HCT116 (cell line): ENCODE data around the gene TLCD2. TPM values are rescaled to one million over a fixed set of nuclear protein-coding genes. Genes with fewer than 3 reads are reported as not detected.

Source experiments
- ATAC-seq: fragments of 200-7000 bp; cut with Tn5 transposase; 2 replicates; pipeline ENCODE4 v1.9.1; 2020; ENCODE audit warnings: mild to moderate bottlenecking, moderate library complexity
- BruUV-seq: library from RNA; stranded (reverse); fragments of 400-500 nt; replicated peaks from 2 replicates; lab custom pipeline; 2021; lab: Mats Ljungman, UMichigan
- CTCF ChIA-PET: fragments of 300-600 bp; sonication (Branson Sonifier 250); formaldehyde crosslinking; loops from one replicate; lab custom pipeline; 2021; ENCODE audit warnings: antibody characterized with exemption; lab: Charles Lee
- POLR2A ChIA-PET: fragments of 300-600, 350-600 bp; sonication (Branson Sonifier 250); formaldehyde crosslinking; loops from one replicate; lab custom pipeline; 2021; ENCODE audit warnings: antibody characterized with exemption; lab: Charles Lee
- RAD21 ChIA-PET, 2 experiments: fragments of 300-600 bp; sonication (Branson Sonifier 250); formaldehyde crosslinking; loops; one replicate each; lab custom pipeline; 2023; ENCODE audit warnings: low total read pairs in 2 of 2; ENCODE audit not compliant: uncharacterized antibody in 2 of 2, unreplicated experiment in 2 of 2, low non-redundant PET in 1 of 2; lab: Charles Lee
- DNase-seq: peaks from one replicate; pipeline ENCODE4 v3.0.0-alpha.2; 2010; ENCODE audit warnings: low read depth, low spot score
- H2AFZ ChIP-seq: fragments of 200-600 bp; shearing (Covaris generic), sonication (generic); 2 replicates; pipeline ENCODE4 v1.6.1; 2017; ENCODE audit warnings: low read depth, mixed run types, mixed read lengths, antibody characterized with exemption, low read length; ENCODE audit not compliant: poor library complexity, severe bottlenecking
- H3K27ac ChIP-seq: 2 replicates; pipeline ENCODE4 v1.5.1; 2012; ENCODE audit warnings: low read depth, low read length
- H3K27me3 ChIP-seq: fragments of 200-600 bp; sonication (generic); 2 replicates; pipeline ENCODE4 v1.6.1; 2016; ENCODE audit warnings: mixed run types, low read length, mixed read lengths; ENCODE audit not compliant: insufficient read depth
- H3K36me3 ChIP-seq, 2 experiments: fragments of 200-500 bp in 1 of 2; fragments of 200-600 bp in 1 of 2; sonication (Bioruptor generic) in 1 of 2; sonication (generic) in 1 of 2; 2 replicates each; pipeline versions ENCODE4 v1.5.1 to v1.6.1; 2014 to 2016; ENCODE audit warnings: low read length in 2 of 2, inconsistent platforms in 1 of 2, mixed read lengths in 1 of 2, mixed run types in 1 of 2; ENCODE audit not compliant: insufficient read depth in 2 of 2, control insufficient read depth in 1 of 2
- H3K4me1 ChIP-seq, 2 experiments: fragments of 200-600 bp in 1 of 2; sonication (generic) in 1 of 2; 2 replicates each; pipeline versions ENCODE4 v1.5.1 to v1.6.1; 2012 to 2017; ENCODE audit warnings: low read length in 2 of 2, inconsistent platforms in 1 of 2, mild to moderate bottlenecking in 1 of 2, mixed read lengths in 1 of 2, mixed run types in 1 of 2, moderate library complexity in 1 of 2; ENCODE audit not compliant: insufficient read depth in 2 of 2, control insufficient read depth in 1 of 2
- H3K4me2 ChIP-seq: fragments of 200-600 bp; sonication (generic); 2 replicates; pipeline ENCODE4 v1.6.1; 2017; ENCODE audit warnings: mixed run types, low read length, mixed read lengths
- H3K4me3 ChIP-seq, 2 experiments: fragments of 200-600 bp in 1 of 2; sonication (generic) in 1 of 2; replicated peaks in 1 of 2; 2 replicates each; pipeline ENCODE4 v1.5.1; 2011 to 2016; ENCODE audit warnings: low read length in 2 of 2, control low read depth in 1 of 2, low read depth in 1 of 2, mild to moderate bottlenecking in 1 of 2, mixed read lengths in 1 of 2, mixed run types in 1 of 2
- H3K79me2 ChIP-seq: fragments of 200-600 bp; sonication (generic); 2 replicates; pipeline ENCODE4 v1.6.1; 2017; ENCODE audit warnings: mild to moderate bottlenecking, mixed run types, low read length, moderate library complexity, mixed read lengths; ENCODE audit not compliant: insufficient read depth
- H3K9ac ChIP-seq: fragments of 200-600 bp; sonication (generic); 2 replicates; pipeline ENCODE4 v1.6.1; 2016; ENCODE audit warnings: low read length, mixed read lengths
- H3K9me2 ChIP-seq: fragments of 200-600 bp; sonication (generic), shearing (Covaris generic); 2 replicates; pipeline ENCODE4 v1.6.1; 2017; ENCODE audit warnings: mixed run types, mild to moderate bottlenecking, moderate library complexity; ENCODE audit not compliant: insufficient read depth
- H3K9me3 ChIP-seq, 2 experiments: fragments of 200-500 bp in 1 of 2; fragments of 200-600 bp in 1 of 2; sonication (Bioruptor generic) in 1 of 2; sonication (generic) in 1 of 2; 2 replicates each; pipeline ENCODE4 v1.6.1; 2014 to 2017; ENCODE audit warnings: low read length in 2 of 2, mixed read lengths in 2 of 2, inconsistent platforms in 1 of 2, low read depth in 1 of 2, mild to moderate bottlenecking in 1 of 2, mixed run types in 1 of 2, moderate library complexity in 1 of 2; ENCODE audit not compliant: control insufficient read depth in 1 of 2, insufficient read depth in 1 of 2
- H4K20me1 ChIP-seq: fragments of 200-600 bp; sonication (generic), shearing (Covaris generic); 2 replicates; pipeline ENCODE4 v1.6.1; 2017; ENCODE audit warnings: mixed run types, mild to moderate bottlenecking, moderate library complexity; ENCODE audit not compliant: insufficient read depth
- CBX3 ChIP-seq: IDR thresholded peaks from 2 replicates; pipeline ENCODE4 v1.6.1; 2012; ENCODE audit warnings: low read depth
- EGR1 ChIP-seq: IDR thresholded peaks from 2 replicates; pipeline ENCODE4 v1.6.1; 2012; ENCODE audit warnings: low read depth
- EZH2 ChIP-seq: fragments of 200-600 bp; sonication (generic); IDR thresholded peaks from 2 replicates; pipeline ENCODE4 v1.6.1; 2017; ENCODE audit warnings: antibody characterized with exemption, mixed run types
- EZH2phosphoT487 ChIP-seq: fragments of 200-600 bp; IDR thresholded peaks from 2 replicates; pipeline ENCODE4 v1.6.1; 2018; ENCODE audit warnings: antibody characterized with exemption, borderline replicate concordance
- FOSL1 ChIP-seq: IDR thresholded peaks from 2 replicates; pipeline ENCODE4 v1.6.1; 2012; ENCODE audit warnings: low read depth
- MAX ChIP-seq: IDR thresholded peaks from 2 replicates; pipeline ENCODE4 v1.6.1; 2012
- POLR2AphosphoS5 ChIP-seq: IDR thresholded peaks from 2 replicates; pipeline ENCODE4 v1.6.1; 2011; ENCODE audit warnings: mild to moderate bottlenecking, low read depth, low read length, moderate library complexity
- RAD21 ChIP-seq: IDR thresholded peaks from 2 replicates; pipeline ENCODE4 v1.6.1; 2012; ENCODE audit warnings: low read depth, mild to moderate bottlenecking
- SP1 ChIP-seq: IDR thresholded peaks from 2 replicates; pipeline ENCODE4 v1.6.1; 2012; ENCODE audit warnings: low read depth
- TCF7L2 ChIP-seq: IDR thresholded peaks from 2 replicates; pipeline ENCODE4 v1.7.0; 2011; ENCODE audit warnings: borderline replicate concordance, inconsistent platforms; ENCODE audit not compliant: insufficient read depth, insufficient read length; ENCODE audit errors: extremely low read depth
- YY1 ChIP-seq: IDR thresholded peaks from 2 replicates; pipeline ENCODE4 v1.6.1; 2011; ENCODE audit warnings: low read length, low read depth, moderate library complexity, mild to moderate bottlenecking; ENCODE audit not compliant: insufficient replicate concordance; ENCODE audit errors: extremely low read depth
- intact Hi-C: fragments of 100-400 bp; cut with micrococcal nuclease; formaldehyde crosslinking; loops from 2 replicates; pipeline ENCODE4 v1.10.0; 2022
- total RNA-seq: library from RNA; stranded (reverse); gene quantifications from one replicate; pipeline ENCODE4 v1.2.1, GENCODE V29; 2021; ENCODE audit not compliant: unreplicated experiment

TLCD2 gene
- total RNA-seq, 1 experiment from 2014 or later: 1.8 TPM

GRCh38 chr17:1753767-1754429, 43.7 kb upstream of the TLCD2 start:
- POLR2A ChIA-PET: interaction anchor here (2.6 kb wide), 1 partner anchor 37 kb away, joined by 6 read pairs; no protein-coding TSS in a partner anchor
- no peaks in the 10 kb centered on the region for H3K36me3 ChIP-seq
- H2AFZ ChIP-seq: no peak overlapping the region
- ATAC-seq: no peak
- H3K9ac ChIP-seq: no peak overlapping the region
- H3K4me2 ChIP-seq: no peak overlapping the region
- CTCF ChIA-PET: interaction anchor here (0.8 kb wide), 1 partner anchor 12 kb away, joined by 3 read pairs; no protein-coding TSS in a partner anchor
- H4K20me1 ChIP-seq: no peaks in the 10 kb centered on the region
- no peaks in the 10 kb centered on the region for H3K9me2 ChIP-seq
- BruUV-seq: no TSS peak
- RAD21 ChIA-PET: no interaction called here
- no peaks in the 10 kb centered on the region for H3K9me3 ChIP-seq
- peaks cover 0 to 16% of the 10 kb centered on the region in 2 experiments; a peak in 3 of 4 replicates for H3K4me1 ChIP-seq
- TF ChIP-seq POLR2AphosphoS5: no peak
- no peak for TF ChIP-seq CBX3
- no peak for TF ChIP-seq TCF7L2
- TF ChIP-seq YY1: no peak
- TF ChIP-seq EGR1: no peak
- TF ChIP-seq MAX: no peak
- no peak for TF ChIP-seq EZH2
- no peak for TF ChIP-seq RAD21
- TF ChIP-seq SP1: no peak
- no peak for TF ChIP-seq FOSL1
- no peak for TF ChIP-seq EZH2phosphoT487
- TF ChIP-seq, all 23 proteins: peak for 0
- Histone ChIP-seq H3K79me2 (no peaks in the 10 kb centered on the region), H3K27ac (no peak overlapping the region), H3K27me3 (no peaks in the 10 kb centered on the region), H3K4me3 (no peak overlapping the region)
- DNase-seq: no peak
- intact Hi-C loops: no loop called here
